GM12891 (cell line): ENCODE measurements around the gene PIK3CD.

Experiments used
- POLR2A ChIP-seq: IDR thresholded peaks from 2 replicates; pipeline ENCODE4 v1.6.1; 2011; ENCODE audit warnings: low read depth, low read length, control low read depth
- POLR2AphosphoS5 ChIP-seq: IDR thresholded peaks from 2 replicates; pipeline ENCODE4 v1.6.1; 2011; ENCODE audit warnings: low read depth, low read length, control low read depth
- POU2F2 ChIP-seq: IDR thresholded peaks from 2 replicates; pipeline ENCODE4 v1.6.1; 2011; ENCODE audit warnings: low read depth, mild to moderate bottlenecking, control low read depth, low read length, moderate library complexity
- TAF1 ChIP-seq: IDR thresholded peaks from 2 replicates; pipeline ENCODE4 v1.6.1; 2011; ENCODE audit warnings: low read depth, low read length, control low read depth

- TF ChIP-seq POLR2AphosphoS5 (no peak), POLR2A (no peak), TAF1 (no peak), POU2F2 (no peak)
Measured at GRCh38 chr1:9657521-9658032, 6.0 kb downstream of the PIK3CD start.
